HG03520 (cell line): ENCODE results near the gene PDGFRA.

Source experiments
- ATAC-seq: cut with Tn5 transposase; IDR thresholded peaks from one replicate; pipeline ENCODE4 v1.9.1; 2021; ENCODE audit warnings: mild to moderate bottlenecking, moderate library complexity; ENCODE audit not compliant: unreplicated experiment

Gene PDGFRA

DNA sequence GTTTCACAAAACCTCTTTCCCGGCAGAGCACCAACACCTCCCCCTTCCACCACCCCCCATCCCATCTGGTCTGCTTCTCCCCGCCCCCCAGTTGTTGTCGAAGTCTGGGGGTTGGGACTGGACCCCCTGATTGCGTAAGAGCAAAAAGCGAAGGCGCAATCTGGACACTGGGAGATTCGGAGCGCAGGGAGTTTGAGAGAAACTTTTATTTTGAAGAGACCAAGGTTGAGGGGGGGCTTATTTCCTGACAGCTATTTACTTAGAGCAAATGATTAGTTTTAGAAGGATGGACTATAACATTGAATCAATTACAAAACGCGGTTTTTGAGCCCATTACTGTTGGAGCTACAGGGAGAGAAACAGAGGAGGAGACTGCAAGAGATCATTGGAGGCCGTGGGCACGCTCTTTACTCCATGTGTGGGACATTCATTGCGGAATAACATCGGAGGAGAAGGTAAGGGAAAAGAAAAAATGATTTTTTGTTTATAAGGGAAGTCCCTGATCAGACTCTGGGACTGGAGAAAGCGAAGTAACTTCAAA lies at the start of gene PDGFRA:
Gene PDGFRA, plus strand, starts transcription at position 333 of the 541 bp plus-strand sequence. CDS start 29,476 bp downstream, outside the sequence.
- no peak for ATAC-seq

DNA sequence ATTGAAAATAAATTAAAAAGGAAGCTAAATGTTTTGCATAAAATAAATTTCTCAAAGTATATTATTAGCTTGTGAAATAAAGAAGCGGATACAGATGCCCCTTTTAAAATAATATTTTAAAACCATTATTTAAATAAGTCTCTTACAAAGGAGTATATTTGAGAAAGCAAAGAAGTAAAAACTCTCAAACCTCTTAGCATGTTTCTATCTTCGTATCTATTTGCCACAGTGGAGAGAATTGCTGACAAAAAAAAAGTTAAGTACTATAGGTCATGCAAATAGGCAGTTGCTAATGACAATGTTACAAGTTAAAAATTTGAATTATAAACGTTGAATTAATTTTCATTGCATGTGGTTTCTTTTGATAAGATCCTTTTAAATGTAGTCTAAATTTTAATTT lies 44.5 kb upstream of the PDGFRA start:
- ATAC-seq = no peak

DNA sequence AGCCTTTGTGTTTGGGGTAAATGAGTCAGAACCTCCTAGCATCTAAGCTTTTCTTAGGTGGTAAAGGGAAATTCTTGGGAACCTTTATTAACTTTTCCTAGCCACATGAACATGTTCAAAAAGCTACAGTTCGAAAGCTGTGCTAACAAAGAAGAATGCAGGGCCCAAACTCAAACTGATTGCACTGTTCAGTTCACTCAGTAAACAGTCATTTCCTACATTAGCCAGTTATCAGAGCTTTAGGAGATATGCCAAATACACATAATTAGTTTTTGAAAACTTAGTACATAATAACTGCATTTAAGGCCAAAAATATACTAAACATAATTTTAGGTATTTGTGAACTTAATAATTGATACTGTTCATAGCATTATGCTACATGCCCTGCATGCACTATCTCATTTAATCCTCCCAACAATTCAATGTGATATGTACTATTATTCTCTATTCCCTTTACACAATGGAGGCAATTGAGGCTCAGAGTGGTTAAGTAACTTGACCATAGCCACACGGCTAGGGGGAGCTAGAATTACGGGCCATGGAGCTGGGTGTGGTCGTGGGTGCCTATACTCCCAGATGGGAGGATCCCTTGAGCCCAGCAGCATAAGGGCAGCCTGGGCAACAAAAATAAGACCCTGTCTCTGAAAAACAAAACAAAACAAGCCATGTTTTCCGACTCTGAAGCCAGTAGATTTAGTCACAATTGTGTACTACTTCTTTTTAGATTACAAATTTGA lies 43.9 kb upstream of the PDGFRA start:
- no peak for ATAC-seq

DNA sequence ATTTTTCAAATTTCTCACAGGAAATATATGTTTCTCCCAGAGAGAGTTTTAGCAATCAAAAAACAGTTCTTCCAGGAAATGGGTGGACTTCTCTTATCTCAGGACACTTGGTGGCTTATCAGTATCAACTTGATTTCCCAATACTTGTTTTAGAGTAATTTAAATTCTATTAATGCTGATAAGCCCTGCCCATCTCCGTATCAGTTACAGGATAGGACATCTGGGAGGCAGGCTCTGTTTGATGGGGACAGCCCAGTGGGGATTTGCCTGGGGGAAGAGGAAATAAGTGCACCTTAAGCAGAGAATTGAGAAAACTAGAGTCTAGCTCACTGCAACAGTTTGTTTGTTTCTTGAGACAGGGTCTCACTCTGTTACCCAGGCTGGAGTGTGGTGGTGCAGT lies 43.2 kb upstream of the PDGFRA start:
- no peak for ATAC-seq

DNA sequence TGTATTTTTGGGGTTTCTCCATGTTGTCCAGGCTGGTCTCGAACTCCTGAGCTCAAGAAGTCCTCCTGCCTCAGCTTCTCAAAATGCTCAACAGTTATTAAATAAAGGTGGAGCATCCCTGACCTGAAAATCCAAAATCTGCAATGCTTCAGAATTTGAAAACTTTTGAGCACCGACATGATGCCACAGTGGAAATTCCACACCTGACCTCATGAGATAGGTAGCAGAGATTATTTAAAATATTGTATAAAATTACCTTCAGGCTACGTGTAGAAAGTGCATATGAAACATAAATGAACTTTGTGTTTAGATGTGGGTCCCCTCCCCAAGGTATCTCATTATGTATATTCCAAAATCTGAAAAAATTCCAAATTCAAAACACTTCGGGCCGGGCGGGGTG lies 42.7 kb upstream of the PDGFRA start:
- no peak for ATAC-seq

GRCh38 chr4:54187148-54187547 lies 41.9 kb upstream of the PDGFRA start:
- ATAC-seq = no peak

DNA sequence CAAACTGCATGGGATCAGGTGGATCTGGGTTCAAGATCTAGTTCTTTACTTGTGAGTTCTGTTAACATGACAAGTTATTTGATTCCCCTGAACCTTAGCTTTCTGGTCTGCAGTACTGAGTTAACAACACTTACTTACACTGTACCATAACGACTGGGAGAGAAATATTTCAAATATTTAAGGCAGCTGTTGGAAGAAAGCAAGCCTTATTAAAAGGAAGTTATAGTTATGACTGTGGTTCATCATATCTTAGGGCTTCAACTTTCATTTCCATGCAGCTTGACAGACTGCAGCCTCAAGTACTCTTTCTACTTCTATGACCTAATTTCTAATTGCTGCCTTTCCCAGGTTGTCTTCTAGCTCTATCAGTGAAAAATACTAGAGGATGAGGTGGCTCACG lies 40.0 kb upstream of the PDGFRA start:
- no peak for ATAC-seq

DNA sequence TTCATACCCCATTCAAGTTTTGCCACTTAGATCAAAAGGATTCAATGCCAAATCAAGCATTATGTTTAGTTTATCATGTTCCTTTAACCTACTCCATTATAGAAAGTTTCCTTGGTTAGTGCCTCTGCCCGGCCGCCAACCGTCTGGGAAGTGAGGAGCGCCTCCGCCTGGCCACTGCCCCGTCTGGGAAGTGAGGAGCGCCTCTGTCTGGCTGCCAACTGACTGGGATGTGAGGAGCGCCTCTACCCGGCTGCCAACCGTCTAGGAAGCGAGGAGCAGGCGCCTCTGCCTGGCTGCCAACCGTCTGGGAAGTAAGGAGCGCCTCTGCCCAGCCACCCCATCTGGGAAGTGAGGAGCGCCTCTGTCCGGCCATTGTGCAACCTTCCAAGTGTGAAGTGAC lies 36.3 kb upstream of the PDGFRA start:
- ATAC-seq = no peak

DNA sequence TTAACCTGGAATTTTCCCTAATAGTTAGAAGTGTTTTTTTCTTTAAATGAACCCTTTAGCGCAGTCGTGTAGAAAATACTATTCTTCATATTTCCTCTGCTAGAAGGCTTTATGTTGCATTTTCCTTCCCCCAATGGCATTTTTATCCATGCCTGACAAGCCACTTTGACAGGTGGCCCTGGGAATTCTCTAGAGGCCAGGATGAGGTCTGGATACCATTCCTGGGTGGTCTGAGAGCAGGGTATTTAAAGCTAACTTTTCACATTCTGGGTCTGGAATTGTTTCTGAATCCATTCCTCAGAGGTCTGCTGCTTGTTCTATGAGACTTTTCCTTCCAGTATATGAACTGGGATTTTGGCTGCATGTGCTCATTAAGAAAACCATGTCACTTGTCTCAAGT lies 31.2 kb upstream of the PDGFRA start:
- no peak for ATAC-seq

GRCh38 chr4:54199919-54200318 lies 29.2 kb upstream of the PDGFRA start:
- no peak for ATAC-seq

DNA sequence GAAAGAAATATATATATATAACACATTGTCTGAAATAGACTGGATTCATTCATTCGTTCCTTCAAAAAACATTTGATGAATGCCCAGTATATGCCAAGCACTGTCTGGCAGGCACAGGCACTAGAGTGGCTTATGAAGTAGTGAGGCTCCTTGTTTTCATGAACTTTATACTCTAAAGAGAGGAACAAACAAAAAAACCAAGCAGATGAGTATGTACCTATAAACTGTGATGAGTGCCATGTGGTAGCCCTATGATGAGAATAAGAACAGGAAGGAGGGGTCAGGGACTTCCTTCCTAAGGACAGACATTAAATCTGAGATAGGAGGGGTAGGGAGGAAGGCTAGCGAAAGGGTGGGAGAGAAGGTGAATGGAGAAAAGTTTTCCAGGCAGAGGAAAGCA lies 19.5 kb upstream of the PDGFRA start:
- ATAC-seq = no peak

DNA sequence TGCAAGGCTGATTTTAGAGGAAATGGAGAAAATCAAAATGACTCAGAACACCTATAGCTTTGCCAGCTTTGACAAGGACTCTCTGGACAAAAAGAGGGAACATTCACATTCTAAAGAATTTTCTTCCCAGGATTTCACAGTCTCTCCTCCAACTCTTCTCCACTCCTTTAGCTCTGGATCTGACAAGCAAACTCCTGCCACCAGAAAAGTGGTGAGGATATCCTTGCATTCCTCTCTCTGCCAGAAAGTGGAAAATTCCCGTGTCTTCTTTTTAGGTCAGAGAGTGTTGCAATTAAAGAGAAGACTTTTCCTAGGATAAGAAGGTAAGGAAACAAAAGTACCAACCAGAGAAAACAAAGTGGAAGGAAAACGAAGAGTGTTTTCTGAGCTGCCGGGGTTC lies 16.1 kb upstream of the PDGFRA start:
- no peak for ATAC-seq

DNA sequence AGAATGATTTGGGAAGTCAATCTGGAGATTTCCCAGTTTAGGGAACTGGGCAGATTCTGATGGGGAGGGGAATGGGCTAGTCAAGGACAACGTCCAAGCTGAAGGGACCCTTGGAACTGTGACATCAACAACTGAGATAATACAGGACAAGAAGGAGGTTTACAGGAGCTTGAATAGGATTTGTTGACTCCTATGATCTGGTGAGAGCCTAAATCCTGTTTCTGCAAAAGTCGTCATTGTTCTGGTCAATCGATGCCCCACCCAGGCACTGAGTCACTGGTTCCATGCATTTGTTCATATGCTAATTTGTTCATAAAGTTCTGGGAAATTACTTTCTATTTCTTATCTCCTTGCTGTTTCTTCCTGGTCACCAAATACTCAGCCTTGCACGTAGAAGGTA lies 15.3 kb upstream of the PDGFRA start:
- no peak for ATAC-seq

DNA sequence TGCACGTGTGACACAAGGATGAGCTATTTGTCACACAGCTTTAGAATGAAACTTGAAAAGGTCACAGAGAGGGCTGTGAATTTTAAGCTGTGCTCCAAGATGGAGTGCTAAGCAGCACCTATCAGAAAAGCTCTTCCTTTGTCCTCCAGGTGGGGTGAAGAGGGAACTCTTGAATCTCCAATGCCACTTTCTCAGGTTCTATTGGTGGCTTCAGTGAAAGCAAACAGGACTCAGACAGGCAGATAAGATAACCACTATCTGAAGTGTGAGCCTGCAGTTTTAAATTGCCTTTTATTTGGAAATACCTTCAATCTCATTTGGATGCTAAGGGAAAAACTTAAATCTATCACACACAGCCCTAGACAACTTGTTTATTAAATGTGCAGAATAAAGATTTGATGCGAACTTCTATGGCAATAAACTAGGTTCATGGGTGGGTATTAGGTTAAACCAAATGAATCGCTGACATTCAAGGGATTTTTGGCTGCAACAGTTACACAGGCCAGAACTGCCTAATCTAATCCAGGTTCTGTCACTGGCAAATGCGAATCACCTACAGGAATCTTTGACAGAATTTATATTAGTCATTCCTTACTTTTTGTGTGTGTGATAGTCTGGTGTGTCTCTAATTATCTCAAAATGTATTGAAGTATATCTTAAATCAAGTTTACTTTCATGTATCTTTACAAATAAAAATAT lies 13.6 kb upstream of the PDGFRA start:
- ATAC-seq = no peak

- ATAC-seq = peak; percentile 56
Measured at GRCh38 chr4:54217642-54218495, 11.2 kb upstream of the PDGFRA start.

DNA sequence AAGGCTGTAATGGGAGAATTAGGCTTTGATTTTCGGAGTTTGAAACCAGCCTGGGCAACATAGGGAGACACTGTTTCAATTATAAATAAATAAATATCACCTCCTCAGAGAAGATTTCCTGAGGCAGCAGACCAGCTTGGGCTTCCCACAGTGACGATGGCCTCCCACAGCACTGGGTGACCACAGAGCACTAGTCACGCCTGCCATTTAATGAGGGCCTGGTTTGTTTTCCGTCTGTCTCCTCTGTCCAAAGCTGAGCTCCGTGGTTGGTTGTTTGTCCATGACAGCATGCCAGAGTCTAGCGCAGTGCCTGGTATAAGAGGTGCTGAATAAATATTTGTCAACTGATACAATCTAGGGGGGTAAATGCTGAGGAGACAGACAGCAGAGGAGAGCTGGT lies 10.4 kb upstream of the PDGFRA start:
- ATAC-seq = no peak

DNA sequence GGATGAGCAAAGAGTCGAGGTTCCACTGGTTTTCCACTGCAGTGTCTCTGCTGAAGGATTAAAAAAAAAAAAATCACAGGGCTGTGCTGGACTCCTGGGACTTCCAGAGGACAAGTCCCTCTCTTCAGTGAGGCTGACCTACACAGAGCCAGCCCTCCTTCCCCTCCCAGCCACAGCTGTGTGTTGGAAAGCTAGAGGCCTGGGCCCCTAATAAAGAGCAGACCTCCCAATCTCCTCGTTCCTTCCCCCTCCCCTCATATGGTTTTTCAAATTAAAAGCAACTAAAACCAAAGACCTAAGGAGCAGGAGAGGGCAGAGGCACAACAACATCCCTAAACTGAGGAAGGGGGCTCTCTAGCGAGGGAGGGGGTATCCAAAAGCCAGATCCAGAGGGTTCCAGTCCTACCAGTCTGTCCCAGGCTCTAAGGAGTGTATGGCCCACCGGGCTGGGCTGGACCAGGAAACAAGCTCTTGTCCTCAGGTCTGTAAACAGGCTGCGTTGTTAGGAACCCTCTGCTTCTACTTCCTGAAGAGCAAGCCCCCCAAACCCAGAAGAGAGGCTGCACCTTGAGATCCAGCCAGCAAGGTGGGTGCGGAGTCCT lies 4.0 kb upstream of the PDGFRA start:
- ATAC-seq = no peak

GRCh38 chr4:54225598-54226403 lies 3.3 kb upstream of the PDGFRA start:
- no peak for ATAC-seq

GRCh38 chr4:54226404-54227255 lies 2.5 kb upstream of the PDGFRA start:
- ATAC-seq = no peak
